Gastrocnemius medialis (tissue), 4 donors: ENCODE data around the gene RAB20.

Experiments
- POLR2A ChIP-seq, 2 donors: fragments of 450-650 bp; IDR thresholded peaks; one replicate each; pipeline ENCODE4 v1.6.1; 2017; ENCODE audit warnings: antibody characterized with exemption in 2 of 2, mild to moderate bottlenecking in 2 of 2, moderate library complexity in 2 of 2
- TF ChIP-seq, protein P1 (sequence below), 5 experiments: fragments of 450-650 bp in 3 of 5; fragments of 200-600 bp in 2 of 5; sonication (generic) in 2 of 5; IDR thresholded peaks in 4 of 5; conservative IDR thresholded peaks in 1 of 5; 1 replicate in 4 of 5; 2 replicates in 1 of 5; pipeline ENCODE4 v1.5.1; 2016 to 2019; ENCODE audit warnings: antibody characterized with exemption in 5 of 5, mild to moderate bottlenecking in 3 of 5, moderate library complexity in 3 of 5

DNA sequence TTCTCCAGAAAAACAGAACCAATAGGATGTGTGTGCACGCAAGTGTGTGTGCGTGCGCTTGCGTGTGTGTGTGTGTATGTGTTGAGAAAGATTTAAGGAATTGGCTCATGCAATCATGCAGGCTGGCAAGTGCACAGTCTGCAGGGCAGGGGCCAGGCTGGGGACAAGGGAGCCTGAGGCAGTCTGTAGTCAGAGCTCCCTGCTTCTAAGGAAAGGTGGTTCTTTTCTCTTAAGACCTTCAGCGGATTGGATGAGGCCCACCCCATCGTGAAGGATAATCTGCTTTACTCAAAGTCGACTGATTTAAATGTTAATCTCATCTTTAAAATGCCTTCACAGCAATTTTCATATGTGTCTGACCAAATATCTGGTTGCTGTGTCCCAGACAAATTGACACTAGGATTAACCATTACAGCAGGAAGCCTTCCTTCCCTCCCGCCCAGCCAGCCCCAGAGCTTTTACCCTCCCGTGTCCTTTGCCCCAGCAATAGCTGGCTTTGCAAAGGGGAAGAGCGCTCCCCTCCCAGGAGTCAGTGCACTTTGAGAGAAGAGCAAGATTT is 38.8 kb upstream of the RAB20 start:
- TF ChIP-seq, protein P1, sequence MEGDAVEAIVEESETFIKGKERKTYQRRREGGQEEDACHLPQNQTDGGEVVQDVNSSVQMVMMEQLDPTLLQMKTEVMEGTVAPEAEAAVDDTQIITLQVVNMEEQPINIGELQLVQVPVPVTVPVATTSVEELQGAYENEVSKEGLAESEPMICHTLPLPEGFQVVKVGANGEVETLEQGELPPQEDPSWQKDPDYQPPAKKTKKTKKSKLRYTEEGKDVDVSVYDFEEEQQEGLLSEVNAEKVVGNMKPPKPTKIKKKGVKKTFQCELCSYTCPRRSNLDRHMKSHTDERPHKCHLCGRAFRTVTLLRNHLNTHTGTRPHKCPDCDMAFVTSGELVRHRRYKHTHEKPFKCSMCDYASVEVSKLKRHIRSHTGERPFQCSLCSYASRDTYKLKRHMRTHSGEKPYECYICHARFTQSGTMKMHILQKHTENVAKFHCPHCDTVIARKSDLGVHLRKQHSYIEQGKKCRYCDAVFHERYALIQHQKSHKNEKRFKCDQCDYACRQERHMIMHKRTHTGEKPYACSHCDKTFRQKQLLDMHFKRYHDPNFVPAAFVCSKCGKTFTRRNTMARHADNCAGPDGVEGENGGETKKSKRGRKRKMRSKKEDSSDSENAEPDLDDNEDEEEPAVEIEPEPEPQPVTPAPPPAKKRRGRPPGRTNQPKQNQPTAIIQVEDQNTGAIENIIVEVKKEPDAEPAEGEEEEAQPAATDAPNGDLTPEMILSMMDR (IDR thresholded peaks at IDR 0.05 in 4 of 5, conservative IDR thresholded peaks at IDR 0.05 in 1 of 5) = no peak
- no peak for TF ChIP-seq POLR2A (IDR thresholded peaks at IDR 0.05)
